ENCODE results near the gene PLCL1.

PLCL1 gene

DNA sequence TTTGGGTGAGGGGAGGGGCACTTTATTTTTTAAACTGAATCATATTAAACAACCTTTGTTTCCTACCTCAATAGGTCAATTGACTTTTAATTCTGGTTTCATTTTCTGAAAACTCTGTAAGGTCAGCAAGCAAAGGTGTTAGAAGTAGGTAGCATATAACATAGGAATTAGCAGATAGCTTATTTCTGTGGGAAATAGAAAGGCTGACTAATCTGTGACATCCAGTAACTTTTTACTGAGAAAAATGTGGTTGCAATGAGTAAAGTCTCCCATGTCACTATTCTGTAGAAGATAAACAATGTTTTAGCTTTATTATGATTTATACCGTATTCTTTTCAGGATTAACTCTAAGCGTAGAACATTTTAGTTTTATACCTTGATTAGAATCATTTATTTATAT is 240.4 kb downstream of the PLCL1 start:
- in situ Hi-C loops (cut with MboI; ENCODE audit: low sequenced_read_pairs, unreplicated experiment): no loop called here
- TF ChIP-seq CTCF (IDR thresholded peaks at IDR 0.05; ENCODE audit: borderline replicate concordance, control extremely low read depth, extremely low read depth, insufficient read depth, missing control alignments): no peak
- DNase-seq (ENCODE audit: low spot score): no peak

DNA sequence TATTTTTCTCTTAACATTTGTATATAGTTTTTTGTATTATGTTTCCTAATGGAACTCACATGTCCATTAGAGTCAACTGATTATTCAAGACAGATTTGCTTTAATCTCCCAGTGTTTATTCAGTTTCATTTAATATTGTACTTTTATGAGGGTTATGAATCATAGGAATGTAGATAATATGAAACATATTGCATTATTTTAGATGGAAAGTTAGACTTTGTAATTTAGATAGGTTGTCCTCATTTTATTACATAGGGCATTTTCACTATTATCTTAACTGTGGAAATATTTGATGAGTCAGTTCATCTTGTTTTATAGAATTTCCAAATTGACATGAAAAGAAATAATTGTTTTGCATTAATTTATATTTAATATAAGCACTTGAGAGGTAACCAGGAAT is 240.8 kb downstream of the PLCL1 start:
- TF ChIP-seq CTCF (IDR thresholded peaks at IDR 0.05; ENCODE audit: borderline replicate concordance, control extremely low read depth, extremely low read depth, insufficient read depth, missing control alignments): no peak
- in situ Hi-C loops (cut with MboI; ENCODE audit: low sequenced_read_pairs, unreplicated experiment): no loop called here
- no peak for DNase-seq (ENCODE audit: low spot score)

GRCh38 chr2:198052741-198053140 is 248.3 kb downstream of the PLCL1 start:
- DNase-seq (ENCODE audit: low spot score): no peak
- in situ Hi-C loops (cut with MboI; ENCODE audit: low sequenced_read_pairs, unreplicated experiment): no loop called here
- no peak for TF ChIP-seq CTCF (IDR thresholded peaks at IDR 0.05; ENCODE audit: borderline replicate concordance, control extremely low read depth, extremely low read depth, insufficient read depth, missing control alignments)

- in situ Hi-C loops (cut with MboI; ENCODE audit: low sequenced_read_pairs, unreplicated experiment): no loop called here
Observed at GRCh38 chr2:198053148-198053547, 248.8 kb downstream of the PLCL1 start.

GRCh38 chr2:198053776-198054175 is 249.4 kb downstream of the PLCL1 start:
- in situ Hi-C loops (cut with MboI; ENCODE audit: low sequenced_read_pairs, unreplicated experiment): no loop called here
- TF ChIP-seq CTCF (IDR thresholded peaks at IDR 0.05; ENCODE audit: borderline replicate concordance, control extremely low read depth, extremely low read depth, insufficient read depth, missing control alignments): no peak
- no peak for DNase-seq (ENCODE audit: low spot score)

More at GRCh38 chr2:198053148-198053547, 248.8 kb downstream of the PLCL1 start:
- DNase-seq (ENCODE audit: low spot score): no peak
- no peak for TF ChIP-seq CTCF (IDR thresholded peaks at IDR 0.05; ENCODE audit: borderline replicate concordance, control extremely low read depth, extremely low read depth, insufficient read depth, missing control alignments)

DNA sequence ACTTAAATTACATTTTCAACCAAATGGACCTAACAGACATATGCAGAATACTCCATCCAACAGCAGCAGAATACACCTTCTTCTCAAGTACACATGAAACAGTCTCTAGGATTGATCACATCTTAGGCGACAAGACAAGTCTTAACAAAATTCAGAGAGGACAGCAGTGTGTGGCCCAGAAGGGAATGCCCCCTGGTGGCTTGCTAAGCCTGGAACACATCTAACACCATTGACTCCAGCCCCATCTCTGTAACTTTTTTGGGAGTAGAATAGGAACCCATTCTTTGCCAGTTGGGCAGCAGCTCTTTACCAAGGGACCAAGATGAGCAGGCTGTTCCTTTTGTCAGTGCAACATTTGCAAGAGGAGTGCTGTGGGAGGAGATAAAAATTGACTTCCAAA is 249.9 kb downstream of the PLCL1 start:
- in situ Hi-C loops (cut with MboI; ENCODE audit: low sequenced_read_pairs, unreplicated experiment): no loop called here
- DNase-seq (ENCODE audit: low spot score): peak; percentile 35
- TF ChIP-seq CTCF (IDR thresholded peaks at IDR 0.05; ENCODE audit: borderline replicate concordance, control extremely low read depth, extremely low read depth, insufficient read depth, missing control alignments): peak; percentile 28

- in situ Hi-C loops (cut with MboI; ENCODE audit: low sequenced_read_pairs, unreplicated experiment): no loop called here
- TF ChIP-seq CTCF (IDR thresholded peaks at IDR 0.05; ENCODE audit: borderline replicate concordance, control extremely low read depth, extremely low read depth, insufficient read depth, missing control alignments): no peak
- DNase-seq (ENCODE audit: low spot score): no peak
Observed at GRCh38 chr2:198055716-198056115, 251.3 kb downstream of the PLCL1 start.

Data from GM13976 (cell line).